ENCODE data around the gene CES2.
"Not testable (repeated sequence)": the region's sequence is repeated elsewhere in the genome, so short reads cannot be mapped to it uniquely, and the experiment has no call there.

The CES2 gene

DNA sequence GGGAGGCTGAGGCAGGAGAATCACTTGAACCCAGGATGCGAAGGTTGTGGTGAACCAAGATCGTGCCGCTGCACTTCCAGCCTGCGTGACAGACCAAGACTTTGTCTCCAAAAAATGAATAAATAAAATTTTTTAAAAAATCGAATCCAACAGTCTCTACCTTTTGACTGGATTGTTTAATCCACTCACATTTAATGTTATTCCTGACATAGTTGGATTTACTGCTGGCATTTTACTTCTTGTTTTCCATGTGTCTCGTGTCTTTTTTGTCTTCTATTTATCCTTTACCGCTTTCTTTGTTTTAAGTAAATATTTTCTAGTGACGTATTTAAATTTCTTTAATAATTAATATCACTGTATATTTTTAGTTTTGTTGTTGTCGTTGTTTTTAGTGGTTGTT is 47.7 kb downstream of the CES2 start:
- POLR2A ChIA-PET: no interaction called here
- TF ChIP-seq, protein P1, sequence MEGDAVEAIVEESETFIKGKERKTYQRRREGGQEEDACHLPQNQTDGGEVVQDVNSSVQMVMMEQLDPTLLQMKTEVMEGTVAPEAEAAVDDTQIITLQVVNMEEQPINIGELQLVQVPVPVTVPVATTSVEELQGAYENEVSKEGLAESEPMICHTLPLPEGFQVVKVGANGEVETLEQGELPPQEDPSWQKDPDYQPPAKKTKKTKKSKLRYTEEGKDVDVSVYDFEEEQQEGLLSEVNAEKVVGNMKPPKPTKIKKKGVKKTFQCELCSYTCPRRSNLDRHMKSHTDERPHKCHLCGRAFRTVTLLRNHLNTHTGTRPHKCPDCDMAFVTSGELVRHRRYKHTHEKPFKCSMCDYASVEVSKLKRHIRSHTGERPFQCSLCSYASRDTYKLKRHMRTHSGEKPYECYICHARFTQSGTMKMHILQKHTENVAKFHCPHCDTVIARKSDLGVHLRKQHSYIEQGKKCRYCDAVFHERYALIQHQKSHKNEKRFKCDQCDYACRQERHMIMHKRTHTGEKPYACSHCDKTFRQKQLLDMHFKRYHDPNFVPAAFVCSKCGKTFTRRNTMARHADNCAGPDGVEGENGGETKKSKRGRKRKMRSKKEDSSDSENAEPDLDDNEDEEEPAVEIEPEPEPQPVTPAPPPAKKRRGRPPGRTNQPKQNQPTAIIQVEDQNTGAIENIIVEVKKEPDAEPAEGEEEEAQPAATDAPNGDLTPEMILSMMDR (IDR thresholded peaks at IDR 0.05; ENCODE audit: control extremely low read depth, extremely low read depth, low read depth, missing control alignments): no peak
- DNase-seq (ENCODE audit: extremely low spot score): no peak
- CTCF ChIA-PET: interaction anchor here (1.2 to 2.9 kb wide), 5 partner anchors 9 to 176 kb away, joined by 3 to 19 read pairs (median 4); partner anchors contain the start of genes FBXL8 and TRADD

- ChIA-PET CTCF (interaction anchor here (1.2 to 2.9 kb wide), 5 partner anchors 11 to 200 kb away, joined by 3 to 19 read pairs (median 6); no protein-coding TSS in a partner anchor), POLR2A (no interaction called here)
- TF ChIP-seq, protein P1 (IDR thresholded peaks at IDR 0.05; ENCODE audit: control extremely low read depth, extremely low read depth, low read depth, missing control alignments): no peak
Observed at GRCh38 chr16:66984892-66985311, 49.6 kb downstream of the CES2 start.

DNA sequence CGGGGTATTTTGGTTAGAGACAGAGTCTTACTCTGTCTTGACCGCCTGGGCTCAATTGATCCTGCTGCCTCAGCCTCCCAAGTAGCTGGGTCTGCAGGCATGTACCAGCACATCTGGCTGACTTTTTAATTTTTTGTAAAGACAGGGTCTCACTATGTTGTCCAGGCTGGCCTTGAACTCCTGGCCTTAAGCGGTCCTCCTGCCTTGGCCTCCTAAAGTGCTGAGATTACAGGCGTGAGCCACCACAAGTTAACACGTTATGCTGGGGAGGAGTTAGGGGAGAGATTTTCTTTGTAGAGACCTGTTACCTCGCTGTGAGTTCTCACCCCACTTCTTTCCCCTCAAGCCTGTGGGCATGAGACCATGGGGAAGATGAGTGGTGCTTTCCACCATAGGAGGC is 51.2 kb downstream of the CES2 start:
- ChIA-PET CTCF (interaction anchor here (1.4 to 1.8 kb wide), 2 partner anchors 10 to 11 kb away, joined by 3 read pairs; no protein-coding TSS in a partner anchor), POLR2A (no interaction called here)
- no peak for DNase-seq (ENCODE audit: extremely low spot score)
- TF ChIP-seq, protein P1 (IDR thresholded peaks at IDR 0.05; ENCODE audit: control extremely low read depth, extremely low read depth, low read depth, missing control alignments): no peak

More at GRCh38 chr16:66984892-66985311, 49.6 kb downstream of the CES2 start:
- DNase-seq (ENCODE audit: extremely low spot score): no peak

DNA sequence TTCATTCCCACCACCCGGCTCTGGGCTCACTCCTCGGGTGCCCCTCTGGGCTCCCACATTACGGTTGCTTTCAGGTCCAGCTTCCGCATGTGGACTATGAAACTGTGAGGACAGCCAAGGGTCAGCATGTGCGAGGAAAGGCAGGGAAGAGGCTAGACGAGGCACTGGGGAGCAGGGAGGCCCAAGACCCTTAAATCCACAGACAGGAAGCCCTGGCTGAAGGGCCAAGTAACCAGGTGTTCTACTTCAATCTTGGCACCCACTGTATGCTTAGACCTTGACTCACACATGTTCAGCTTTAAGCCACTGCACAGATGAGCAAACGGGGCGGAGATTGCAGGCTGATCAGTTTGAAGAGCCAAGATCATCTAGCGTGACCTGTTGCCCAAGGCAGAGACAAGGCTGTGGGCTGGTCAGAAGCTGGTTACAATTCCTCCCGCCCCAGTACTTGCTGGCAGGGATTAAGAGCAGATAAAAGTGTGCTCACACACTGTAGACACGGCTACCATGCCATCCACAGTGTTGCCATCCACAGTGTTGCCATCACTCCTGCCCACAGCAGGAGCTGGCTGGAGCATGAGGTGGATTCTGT is 53.0 kb downstream of the CES2 start, which contains the start of gene CES4A:
CES4A (plus strand) TSS at position 393 of the 592 bp plus-strand sequence; CDS start at position 577, 184 bp downstream.
- TF ChIP-seq, protein P1 (IDR thresholded peaks at IDR 0.05; ENCODE audit: control extremely low read depth, extremely low read depth, low read depth, missing control alignments): no peak
- no peak for DNase-seq (ENCODE audit: extremely low spot score)
- ChIA-PET POLR2A (no interaction called here), CTCF (interaction anchor here (0.9 to 1.3 kb wide), 5 partner anchors 9 to 173 kb away, joined by 3 to 4 read pairs (median 3); no protein-coding TSS in a partner anchor)

GRCh38 chr16:66991545-66992077 is 56.3 kb downstream of the CES2 start:
- TF ChIP-seq, protein P1 (IDR thresholded peaks at IDR 0.05; ENCODE audit: control extremely low read depth, extremely low read depth, low read depth, missing control alignments): no peak
- DNase-seq (ENCODE audit: extremely low spot score): no peak
- ChIA-PET POLR2A (no interaction called here), CTCF (interaction anchor here (1.0 to 1.9 kb wide), 10 partner anchors 8 to 193 kb away, joined by 3 to 7 read pairs (median 4); no protein-coding TSS in a partner anchor)

GRCh38 chr16:66993558-66993957 is 58.2 kb downstream of the CES2 start:
- POLR2A ChIA-PET; DNase-seq (ENCODE audit: extremely low spot score): not testable (repeated sequence)
- CTCF ChIA-PET: interaction anchor here (1.1 to 1.3 kb wide), 3 partner anchors 35 to 40 kb away, joined by 3 read pairs; no protein-coding TSS in a partner anchor
